ENCODE results near the gene HEXA.

- no peak for TF ChIP-seq YY1 (IDR thresholded peaks at IDR 0.05; ENCODE audit: insufficient read depth, insufficient read length)
- TF ChIP-seq ZNF274 (IDR thresholded peaks at IDR 0.05; ENCODE audit: low read depth, low read length): no peak
- no peak for TF ChIP-seq SUZ12 (IDR thresholded peaks at IDR 0.05; ENCODE audit: extremely low read depth, insufficient read depth, insufficient read length)
Measured at GRCh38 chr15:72380743-72381142, 4.9 kb upstream of the HEXA start.

Measured in NT2/D1 (cell line).